ENCODE measurements around the gene LTBP4.

LTBP4 gene

GRCh38 chr19:40598918-40599307, 2.3 kb upstream of the LTBP4 start:
- no peak for DNase-seq

DNA sequence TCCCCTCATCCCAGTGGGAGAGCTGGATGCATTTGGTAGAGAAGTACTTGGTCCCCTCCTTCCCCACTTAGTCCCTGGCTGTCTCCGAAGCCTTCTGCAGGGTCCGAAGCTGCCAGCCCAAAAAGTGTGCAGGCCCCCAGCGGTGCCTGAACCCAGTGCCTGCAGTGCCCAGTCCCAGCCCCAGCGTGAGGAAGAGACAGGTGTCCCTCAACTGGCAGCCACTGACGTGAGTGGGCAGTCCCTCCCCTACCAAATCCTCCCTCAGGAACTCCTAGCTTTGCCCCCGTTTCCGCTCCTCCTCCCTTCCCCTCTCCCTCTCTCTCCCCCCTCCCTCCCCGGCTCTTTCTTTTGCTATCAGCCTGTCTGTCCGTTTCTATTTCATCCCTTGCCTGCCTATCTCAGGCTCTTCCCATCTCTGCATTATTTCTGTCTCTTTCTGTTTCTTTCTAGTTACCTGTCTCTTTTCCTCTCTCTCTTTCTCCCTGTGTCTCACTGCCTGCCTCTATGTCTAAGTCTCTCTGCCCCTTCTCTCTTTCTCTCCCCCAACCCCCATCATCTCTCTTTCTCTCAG, 1.8 kb upstream of the LTBP4 start:
- DNase-seq = no peak

DNA sequence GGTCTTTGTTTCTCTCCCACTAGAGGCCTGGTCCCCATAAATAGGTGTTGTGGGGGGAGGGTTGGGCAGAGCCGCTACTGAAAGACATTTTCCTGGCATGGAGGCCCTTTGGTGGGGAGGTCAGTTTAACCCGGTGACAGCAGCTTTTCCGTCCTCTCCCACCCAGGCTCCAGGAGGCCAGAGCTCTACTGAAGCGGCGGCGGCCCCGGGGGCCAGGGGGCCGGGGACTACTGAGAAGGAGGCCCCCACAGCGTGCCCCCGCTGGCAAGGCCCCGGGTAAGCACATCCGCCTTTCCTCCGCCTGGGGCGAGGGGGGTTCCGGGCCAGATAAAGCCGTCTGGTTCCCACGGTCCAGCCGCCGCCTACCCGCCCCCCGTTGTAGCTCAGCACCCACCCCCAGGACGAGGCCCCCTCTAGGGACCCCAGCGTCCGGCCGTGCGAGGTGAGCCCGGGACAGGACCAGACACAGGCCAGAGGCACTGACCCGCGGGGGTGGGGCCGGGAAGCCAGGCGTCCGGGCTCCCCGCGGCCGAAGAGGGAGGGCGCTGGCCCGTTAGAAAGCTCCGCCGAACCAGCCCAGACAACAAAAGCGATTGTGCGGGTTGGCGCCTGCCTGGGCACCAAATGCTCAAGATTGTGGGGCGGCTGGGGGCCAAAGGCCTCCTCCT, 1.1 kb upstream of the LTBP4 start:
- DNase-seq = no peak

- DNase-seq = no peak
These were observed 517 bp upstream of the LTBP4 start for GRCh38 chr19:40600570-40601133.

DNA sequence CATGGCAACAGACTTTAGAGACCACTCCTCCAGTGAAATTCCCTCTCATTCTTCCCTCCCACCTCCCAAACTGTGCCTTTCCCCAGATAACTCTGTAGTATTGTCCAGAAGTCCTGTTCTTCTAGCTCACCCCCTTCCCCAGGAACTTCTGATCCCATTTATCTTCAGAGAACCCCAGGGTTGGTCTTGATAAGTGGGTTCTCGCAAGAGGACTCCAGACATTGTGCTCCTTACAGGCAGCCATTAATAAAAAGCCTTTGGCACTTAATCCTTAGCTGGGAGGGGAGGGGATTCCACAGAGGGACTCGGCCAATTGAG, 1.9 kb downstream of the LTBP4 start:
- no peak for DNase-seq

DNA sequence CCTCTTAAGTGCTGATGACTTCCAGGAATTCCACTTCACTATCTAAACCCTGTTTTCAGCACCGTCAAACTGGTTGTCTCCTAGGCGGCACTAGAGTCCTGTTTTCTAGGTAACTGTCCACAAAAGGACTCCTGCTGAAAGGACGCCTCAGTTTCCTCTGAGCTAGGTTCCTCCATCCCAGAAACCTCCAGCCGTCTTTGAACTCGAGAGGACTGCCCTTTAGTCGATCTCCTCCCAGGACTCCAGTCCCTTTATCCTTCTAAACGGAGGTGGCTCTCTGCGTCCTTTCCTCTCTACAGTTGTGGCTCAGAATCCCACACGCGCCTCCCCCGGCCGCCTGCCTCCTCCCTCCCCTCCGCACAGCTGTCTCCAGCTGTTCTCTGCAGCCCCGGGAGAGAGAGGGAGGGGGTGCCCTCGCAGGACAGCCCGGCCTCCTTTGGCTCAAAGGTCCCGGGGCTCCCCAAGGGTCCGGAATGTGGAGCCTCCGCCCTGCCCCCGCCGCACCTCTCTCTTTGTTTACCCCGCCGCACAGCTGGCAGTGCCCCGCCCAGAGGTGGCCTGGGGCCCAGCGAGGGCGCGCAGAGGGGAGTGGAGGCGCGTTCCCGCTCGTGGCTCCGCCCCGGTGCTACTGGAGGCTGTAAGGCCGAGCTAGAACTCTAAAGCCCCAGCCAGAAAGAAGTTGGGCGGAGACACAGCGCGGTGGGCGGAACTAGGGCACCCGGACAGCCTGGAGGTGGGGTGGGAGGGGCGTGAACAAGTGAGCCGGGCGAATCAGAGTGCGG, 2.4 kb downstream of the LTBP4 start:
- peak; percentile 98 for DNase-seq

DNA sequence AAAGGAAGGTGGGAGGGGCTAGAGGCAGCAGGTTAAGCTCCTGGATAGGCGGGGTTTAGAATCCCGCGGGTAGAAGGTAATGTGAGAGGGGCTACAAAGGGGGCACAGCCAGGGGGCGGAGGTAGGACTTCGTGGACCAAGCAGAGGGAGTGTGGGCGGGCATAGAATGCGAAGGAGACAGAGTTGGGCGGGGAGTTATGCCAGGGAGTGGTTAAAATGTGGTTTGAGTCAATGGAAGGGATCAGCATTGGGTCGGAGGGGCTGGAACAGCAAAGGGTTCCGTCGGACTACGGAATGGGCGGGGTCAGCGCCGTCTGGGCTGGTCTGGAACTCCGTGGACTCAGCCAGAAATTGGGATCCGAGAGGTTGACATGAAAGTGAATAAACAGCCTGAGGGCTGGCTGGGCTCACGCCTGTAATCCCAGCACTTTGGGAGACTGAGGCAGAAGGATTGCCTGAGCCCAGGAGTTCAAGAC, 3.0 kb downstream of the LTBP4 start:
- DNase-seq = no peak

DNA sequence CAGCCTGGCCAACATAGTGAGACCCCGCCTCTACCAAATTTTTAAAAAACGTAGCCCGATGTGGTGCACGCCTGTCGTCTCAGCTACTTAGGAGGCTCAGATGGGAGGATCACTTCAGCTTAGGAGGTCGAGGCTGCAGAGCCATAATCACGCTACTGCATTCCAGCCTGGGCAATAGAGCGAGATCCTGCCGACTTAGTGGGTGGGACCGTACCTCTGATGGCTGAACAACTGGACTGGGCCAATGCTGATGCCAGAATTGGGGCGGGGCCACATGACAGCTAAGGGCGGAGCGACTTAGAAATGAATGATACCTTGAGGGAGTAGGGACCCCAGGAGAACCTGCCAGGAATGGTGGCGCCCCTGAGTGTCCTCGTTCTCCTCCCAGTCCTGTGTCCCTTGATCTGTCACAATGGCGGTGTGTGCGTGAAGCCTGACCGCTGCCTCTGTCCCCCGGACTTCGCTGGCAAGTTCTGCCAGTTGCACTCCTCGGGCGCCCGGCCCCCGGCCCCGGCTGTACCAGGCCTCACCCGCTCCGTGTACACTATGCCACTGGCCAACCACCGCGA, 3.6 kb downstream of the LTBP4 start:
- no peak for DNase-seq

DNA sequence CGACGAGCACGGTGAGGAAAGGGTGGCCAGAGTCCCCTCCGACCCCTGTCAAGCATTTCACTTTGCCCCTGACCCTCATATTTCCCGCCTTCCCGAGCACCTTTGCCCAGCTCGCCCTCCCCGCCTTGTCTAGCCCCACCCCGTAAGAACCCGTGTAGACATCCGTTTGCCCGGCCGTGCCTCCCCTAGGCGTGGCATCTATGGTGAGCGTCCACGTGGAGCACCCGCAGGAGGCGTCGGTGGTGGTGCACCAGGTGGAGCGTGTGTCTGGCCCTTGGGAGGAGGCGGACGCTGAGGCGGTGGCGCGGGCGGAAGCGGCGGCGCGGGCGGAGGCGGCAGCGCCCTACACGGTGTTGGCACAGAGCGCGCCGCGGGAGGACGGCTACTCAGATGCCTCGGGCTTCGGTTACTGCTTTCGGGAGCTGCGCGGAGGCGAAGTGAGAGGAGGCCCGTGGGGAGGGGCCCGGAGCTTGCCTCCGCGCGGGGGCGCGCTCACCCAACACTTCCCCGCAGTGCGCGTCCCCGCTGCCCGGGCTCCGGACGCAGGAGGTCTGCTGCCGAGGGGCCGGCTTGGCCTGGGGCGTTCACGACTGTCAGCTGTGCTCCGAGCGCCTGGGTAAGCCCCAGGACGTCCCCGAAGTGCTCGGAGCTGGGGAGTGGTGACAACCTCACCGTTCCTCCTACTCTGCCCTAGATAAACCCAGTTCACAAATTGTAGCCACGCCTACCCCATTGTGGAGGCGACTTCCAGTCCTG, 4.2 kb downstream of the LTBP4 start:
- no peak for DNase-seq

GRCh38 chr19:40607311-40608239, 6.4 kb downstream of the LTBP4 start:
- DNase-seq = no peak

DNA sequence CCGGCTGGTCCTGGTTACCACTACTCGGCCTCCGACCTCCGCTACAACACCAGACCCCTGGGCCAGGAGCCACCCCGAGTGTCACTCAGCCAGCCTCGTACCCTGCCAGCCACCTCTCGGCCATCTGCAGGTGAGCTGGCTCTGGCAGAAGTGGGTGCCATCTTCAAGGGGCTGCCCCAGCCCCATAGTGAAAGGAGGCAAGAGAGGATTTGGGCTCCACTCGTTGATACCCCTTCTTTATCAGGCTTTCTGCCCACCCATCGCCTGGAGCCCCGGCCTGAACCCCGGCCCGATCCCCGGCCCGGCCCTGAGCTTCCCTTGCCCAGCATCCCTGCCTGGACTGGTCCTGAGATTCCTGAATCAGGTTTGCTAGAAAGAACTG, 7.1 kb downstream of the LTBP4 start:
- DNase-seq = no peak

GRCh38 chr19:40608957-40609356, 7.8 kb downstream of the LTBP4 start:
- no peak for DNase-seq

GRCh38 chr19:40609561-40610395, 8.6 kb downstream of the LTBP4 start:
- no peak for DNase-seq

DNA sequence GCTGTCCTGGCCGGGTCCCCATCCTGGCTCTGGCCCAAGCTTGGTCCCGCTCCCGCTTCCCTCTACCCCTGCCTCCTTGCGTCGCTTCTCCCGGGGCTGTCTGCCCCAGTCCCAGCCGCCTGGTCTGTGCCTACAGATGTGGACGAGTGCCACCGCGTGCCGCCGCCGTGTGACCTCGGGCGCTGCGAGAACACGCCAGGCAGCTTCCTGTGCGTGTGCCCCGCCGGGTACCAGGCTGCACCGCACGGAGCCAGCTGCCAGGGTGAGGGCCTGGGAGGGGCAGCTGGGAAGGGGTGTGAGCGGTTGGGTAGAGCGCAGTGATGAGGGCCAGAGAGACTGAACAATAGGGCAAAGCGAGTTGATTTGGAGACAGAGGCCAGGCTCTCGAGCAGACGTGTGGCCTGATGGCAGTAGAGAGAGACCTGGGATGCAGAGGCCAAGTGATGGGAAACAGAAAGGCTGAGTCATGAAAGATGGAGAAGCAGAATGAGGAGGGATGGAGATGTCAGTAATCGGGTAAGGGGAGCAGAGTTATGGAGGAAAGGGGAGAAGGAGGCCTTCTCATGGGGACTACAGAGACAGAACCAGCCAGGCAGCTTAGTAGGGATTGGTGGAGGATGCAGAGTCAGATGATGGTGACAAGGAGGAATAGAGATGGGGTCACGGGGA, 9.4 kb downstream of the LTBP4 start:
- no peak for DNase-seq

DNA sequence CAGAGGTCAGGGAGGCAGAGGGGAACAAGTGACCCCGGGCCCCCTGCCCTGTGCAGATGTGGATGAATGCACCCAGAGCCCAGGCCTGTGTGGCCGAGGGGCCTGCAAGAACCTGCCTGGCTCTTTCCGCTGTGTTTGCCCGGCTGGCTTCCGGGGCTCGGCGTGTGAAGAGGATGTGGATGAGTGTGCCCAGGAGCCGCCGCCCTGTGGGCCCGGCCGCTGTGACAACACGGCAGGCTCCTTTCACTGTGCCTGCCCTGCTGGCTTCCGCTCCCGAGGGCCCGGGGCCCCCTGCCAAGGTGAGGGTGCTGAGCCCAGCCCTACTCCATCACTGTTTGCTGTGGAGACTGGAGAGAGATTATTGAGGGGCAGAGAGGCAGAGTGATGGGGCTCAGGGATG, 9.9 kb downstream of the LTBP4 start:
- DNase-seq = no peak

GRCh38 chr19:40611900-40612698, 10.9 kb downstream of the LTBP4 start:
- DNase-seq = no peak

DNA sequence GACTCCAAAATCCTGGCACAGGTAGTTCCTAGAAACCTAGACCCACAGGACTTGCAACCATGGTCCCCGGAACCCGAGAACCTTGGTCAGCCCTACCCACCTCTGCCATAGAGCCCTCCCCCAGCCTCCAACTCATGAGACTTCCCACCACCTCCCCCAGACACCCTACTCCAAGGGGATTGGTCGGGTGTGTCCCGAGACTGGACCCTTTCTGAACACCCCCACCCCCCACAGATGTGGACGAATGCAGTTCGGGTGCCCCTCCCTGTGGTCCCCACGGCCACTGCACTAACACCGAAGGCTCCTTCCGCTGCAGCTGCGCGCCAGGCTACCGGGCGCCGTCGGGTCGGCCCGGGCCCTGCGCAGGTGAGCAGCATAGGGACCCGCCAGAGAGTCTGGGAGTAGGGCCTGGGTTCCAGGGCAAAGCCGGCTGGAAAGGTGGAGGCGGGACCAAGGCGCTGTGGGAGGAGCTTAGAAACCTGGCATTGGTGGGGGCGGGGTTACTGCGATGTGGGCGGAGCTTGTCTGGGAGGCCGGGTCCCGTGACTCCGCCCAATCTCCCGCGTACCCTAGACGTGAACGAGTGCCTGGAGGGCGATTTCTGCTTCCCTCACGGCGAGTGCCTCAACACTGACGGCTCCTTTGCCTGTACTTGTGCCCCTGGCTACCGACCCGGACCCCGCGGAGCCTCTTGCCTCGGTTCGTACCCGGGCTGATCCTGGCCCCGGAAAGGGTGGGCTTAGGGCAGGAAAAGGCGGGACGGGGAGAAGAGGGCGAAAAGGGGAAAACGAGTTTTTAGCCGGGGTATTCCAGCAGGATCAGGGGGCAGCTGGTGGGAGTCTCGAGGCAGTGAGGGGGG, 11.9 kb downstream of the LTBP4 start:
- no peak for DNase-seq
